GM19324 (cell line): ENCODE results near the gene ATOSA.

Experiments
- ATAC-seq: cut with Tn5 transposase; IDR thresholded peaks from one replicate; pipeline ENCODE4 v1.9.1; 2021; ENCODE audit warnings: mild to moderate bottlenecking, moderate library complexity; ENCODE audit not compliant: unreplicated experiment, low FRiP score

ATOSA gene

GRCh38 chr15:52689562-52689961, 10.4 kb upstream of the ATOSA start:
- no peak for ATAC-seq

GRCh38 chr15:52683580-52683979, 4.4 kb upstream of the ATOSA start:
- peak; percentile 52 for ATAC-seq

GRCh38 chr15:52682781-52683180, 3.6 kb upstream of the ATOSA start:
- no peak for ATAC-seq

- no peak for ATAC-seq
These were observed 3.0 kb upstream of the ATOSA start for GRCh38 chr15:52682200-52682599.

DNA sequence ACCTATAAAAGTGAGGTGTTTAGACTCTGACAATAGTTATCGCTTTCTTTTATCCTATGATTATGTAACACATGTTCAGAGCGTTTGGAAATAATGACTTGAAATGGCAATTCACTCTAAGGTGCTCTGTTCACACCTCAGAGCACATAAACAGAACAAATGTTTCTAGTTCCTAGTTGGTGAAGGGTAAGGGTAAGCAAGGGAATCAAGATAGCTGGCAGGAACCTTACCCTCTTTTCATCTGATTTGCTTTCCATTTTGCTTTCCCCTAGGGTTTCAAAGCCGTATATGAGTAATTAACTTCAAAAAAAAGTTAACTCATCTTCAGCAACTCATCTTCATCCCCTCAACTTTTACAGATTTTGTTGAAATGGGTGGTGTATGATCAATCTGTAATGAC, 2.3 kb upstream of the ATOSA start:
- ATAC-seq, result no peak

DNA sequence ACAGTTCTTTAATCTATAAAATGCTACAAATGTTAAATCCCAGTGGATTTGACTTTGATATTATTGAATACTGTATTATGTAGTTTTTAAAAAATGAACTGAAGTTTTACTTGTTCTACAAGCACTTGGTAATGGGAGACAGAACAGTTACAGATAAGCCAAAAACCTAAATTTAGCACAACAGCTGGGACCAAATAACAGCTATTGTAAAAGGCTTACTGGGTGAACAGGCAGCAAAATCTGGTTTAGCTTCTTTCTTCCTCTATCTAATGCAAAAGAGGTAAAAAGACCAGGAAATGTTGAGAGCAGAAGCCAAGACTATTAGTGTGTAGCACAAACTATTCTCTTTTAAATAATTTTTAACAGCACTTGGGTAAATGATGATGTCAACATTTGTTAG, 1.6 kb upstream of the ATOSA start:
- ATAC-seq, result no peak

DNA sequence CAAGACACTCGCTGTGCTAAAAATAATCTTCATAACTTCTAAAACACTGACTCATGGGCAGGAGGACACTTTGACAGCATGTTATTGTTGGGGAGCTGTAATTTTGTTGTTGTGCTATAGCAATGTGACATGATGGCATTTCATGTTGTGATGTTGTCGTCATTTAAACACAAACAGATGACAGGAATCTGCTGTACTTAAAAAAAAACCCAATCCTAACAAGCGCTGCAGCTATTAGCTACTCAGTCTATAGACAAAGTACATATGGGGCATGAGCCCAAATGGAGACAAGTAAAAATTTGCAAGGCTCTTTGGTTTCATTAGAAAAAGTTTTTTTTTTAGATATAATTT, 828 bp upstream of the ATOSA start:
- no peak for ATAC-seq

- ATAC-seq, result peak; percentile 10
These were observed 538 bp downstream of the ATOSA start for GRCh38 chr15:52678468-52679231.

- peak; percentile 47 for ATAC-seq
These were observed 1.4 kb downstream of the ATOSA start for GRCh38 chr15:52677593-52678467.

GRCh38 chr15:52674831-52675230, 4.4 kb downstream of the ATOSA start:
- no peak for ATAC-seq

DNA sequence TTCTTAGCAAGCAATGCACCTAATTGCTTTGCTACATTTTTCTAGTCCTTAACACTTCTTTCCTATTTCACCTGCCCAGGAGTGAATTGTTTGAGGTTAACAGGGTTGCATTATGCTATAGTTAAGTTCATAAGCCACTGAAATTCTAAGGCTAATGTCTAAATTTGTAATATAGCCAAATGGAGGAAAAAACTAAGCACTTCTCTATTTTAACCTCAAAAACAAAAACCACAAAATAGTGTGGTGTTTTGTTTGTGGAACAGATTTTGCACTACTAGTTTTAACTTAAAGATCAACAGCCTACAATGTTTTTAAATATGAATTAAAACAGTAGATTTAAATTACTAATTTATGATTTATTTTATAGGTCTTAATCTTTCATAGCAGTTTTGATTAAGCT, 5.5 kb downstream of the ATOSA start:
- no peak for ATAC-seq

DNA sequence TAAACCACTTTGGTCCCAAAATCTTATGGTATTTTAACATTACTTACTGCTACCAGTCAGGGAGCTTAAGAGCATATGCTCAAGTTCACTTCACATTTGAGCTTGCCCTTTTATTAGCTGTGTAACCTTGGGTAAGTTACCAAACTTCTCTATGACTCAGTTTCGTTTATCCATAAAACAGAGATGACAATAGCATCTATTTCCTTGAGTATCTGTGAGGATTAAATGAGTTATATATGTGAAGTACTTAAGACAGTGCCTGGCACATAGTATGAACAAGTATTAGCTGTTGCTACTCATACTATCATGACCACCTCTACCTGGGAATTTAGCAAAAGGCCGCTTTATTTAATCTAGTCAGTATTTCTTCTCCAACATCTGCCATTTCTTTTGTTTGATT, 5.9 kb downstream of the ATOSA start:
- ATAC-seq, result no peak

- ATAC-seq, result no peak
These were observed 6.5 kb downstream of the ATOSA start for GRCh38 chr15:52672661-52673060.

DNA sequence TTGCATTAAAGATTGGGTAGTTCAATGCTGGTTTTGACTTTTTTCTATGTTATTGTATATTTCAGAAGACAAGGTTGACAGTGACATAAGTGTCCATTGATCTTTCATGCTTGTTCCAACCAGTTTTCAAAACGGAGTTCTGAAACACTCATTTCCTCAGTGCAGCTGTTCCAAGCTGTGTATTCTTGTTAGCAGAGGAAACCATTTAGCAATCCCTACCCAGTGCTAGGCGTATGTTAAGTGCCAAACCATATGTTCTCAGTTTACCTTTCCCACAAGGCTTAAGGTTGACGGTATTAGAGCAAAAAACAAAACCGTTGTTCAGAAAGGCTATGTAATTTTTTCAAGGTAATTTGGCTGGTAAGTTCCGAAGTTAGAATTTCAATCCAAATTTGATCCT, 9.1 kb downstream of the ATOSA start:
- ATAC-seq, result no peak

DNA sequence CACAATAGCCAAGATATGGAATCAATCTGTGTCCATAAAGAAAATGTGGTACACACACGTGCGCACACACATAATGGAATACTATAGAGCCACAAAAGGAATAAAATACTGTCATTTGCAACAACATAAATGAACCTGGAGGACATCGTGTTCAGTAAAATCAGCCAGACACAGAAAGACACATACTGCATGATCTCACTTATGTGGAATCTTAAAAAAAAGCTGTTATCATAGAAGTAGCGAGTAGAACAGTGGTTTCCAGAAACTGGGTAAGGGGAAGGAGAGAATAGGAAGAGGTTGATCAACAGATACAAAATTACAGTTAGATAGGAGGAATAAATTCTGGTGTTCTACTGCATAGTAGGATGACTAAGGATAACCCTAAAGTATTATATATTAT, 11.1 kb downstream of the ATOSA start:
- ATAC-seq, result no peak

GRCh38 chr15:52667597-52667996, 11.6 kb downstream of the ATOSA start:
- ATAC-seq, result peak; percentile 80

DNA sequence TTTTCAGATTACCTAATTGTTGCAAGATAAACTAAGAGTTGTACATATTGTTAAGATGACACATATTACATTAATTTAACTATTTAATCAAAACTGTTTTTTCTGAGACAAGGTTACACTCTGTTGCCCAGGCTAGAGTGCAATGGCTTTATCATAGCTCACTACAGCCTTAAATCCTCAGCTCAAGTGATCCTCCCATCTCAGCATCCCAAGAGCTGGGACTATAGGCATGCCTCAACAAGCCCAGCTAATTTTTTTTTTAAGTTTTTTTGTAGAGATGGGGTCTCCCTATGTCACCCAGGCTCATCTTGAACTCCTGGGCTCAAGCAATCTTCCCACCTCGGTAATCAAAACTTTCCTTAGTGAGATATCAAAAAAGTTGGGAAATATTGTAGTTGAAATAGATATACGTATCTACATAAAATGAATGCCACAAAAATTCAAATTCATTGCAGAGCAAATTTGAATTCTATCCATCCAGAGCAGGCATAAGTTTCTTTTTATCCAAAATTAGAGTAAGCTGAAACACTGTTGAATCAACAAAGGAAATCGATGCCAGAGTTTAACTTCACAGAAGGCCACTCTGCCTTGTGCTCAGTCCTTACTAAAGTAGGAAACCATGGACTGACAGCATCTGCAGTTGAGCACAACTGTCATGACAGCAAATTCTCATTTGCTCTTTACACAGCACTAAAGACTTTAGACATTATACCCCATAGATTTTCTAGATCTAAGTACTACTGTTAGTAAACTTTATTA, 15.5 kb downstream of the ATOSA start:
- no peak for ATAC-seq

- ATAC-seq, result no peak
These were observed 17.3 kb downstream of the ATOSA start for GRCh38 chr15:52661909-52662308.

DNA sequence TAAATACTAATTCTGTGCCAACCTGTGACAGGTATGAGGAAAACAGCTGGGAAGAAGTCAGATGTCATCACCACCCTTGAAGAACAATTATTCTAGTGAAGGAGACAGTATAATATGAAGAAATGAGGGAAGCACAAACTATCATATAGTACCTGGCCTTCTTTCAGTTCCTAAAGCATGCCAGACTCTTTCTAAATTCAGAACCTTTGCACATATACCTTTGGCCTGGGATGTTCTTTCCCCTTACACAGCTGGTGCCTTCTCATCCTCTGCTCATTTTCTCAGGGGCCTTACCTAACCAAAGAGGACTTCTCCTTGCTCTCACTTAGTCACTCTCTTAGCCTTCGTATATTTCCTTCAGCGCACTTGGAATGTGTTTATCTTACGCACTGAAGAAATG, 19.0 kb downstream of the ATOSA start:
- no peak for ATAC-seq

- ATAC-seq, result no peak
These were observed 20.2 kb downstream of the ATOSA start for GRCh38 chr15:52658955-52659354.

GRCh38 chr15:52657338-52657737, 21.9 kb downstream of the ATOSA start:
- no peak for ATAC-seq
